GM21717 (cell line): ENCODE measurements around the gene TRIM3.
"Not testable (repeated sequence)": the region's sequence is repeated elsewhere in the genome, so short reads cannot be mapped to it uniquely, and the experiment has no call there.

ENCODE experiments used
- ATAC-seq: cut with Tn5 transposase; IDR thresholded peaks from one replicate; pipeline ENCODE4 v1.9.1; 2021; ENCODE audit warnings: mild to moderate bottlenecking, moderate library complexity; ENCODE audit not compliant: unreplicated experiment

TRIM3 gene

GRCh38 chr11:6473451-6474412 is at the start of gene TRIM3:
TSS of gene TRIM3 (minus strand) at chr11:6473941. CDS start at chr11:6465695, 8,246 bp downstream.
- ATAC-seq, result peak; percentile 62

- no peak for ATAC-seq
Observed at GRCh38 chr11:6523253-6523652, 49.5 kb upstream of the TRIM3 start.

GRCh38 chr11:6521946-6522345 is 48.2 kb upstream of the TRIM3 start:
- ATAC-seq, result not testable (repeated sequence)

GRCh38 chr11:6520265-6520664 is 46.5 kb upstream of the TRIM3 start:
- no peak for ATAC-seq

- no peak for ATAC-seq
Observed at GRCh38 chr11:6516865-6517264, 43.1 kb upstream of the TRIM3 start.

GRCh38 chr11:6505577-6506240 is 32.0 kb upstream of the TRIM3 start:
- ATAC-seq, result no peak

- ATAC-seq, result no peak
Observed at GRCh38 chr11:6504166-6504565, 30.4 kb upstream of the TRIM3 start.

GRCh38 chr11:6502382-6502781 is 28.6 kb upstream of the TRIM3 start:
- ATAC-seq, result no peak

- no peak for ATAC-seq
Observed at GRCh38 chr11:6498544-6498943, 24.8 kb upstream of the TRIM3 start.

- no peak for ATAC-seq
Observed at GRCh38 chr11:6498121-6498520, 24.4 kb upstream of the TRIM3 start.

GRCh38 chr11:6497069-6497839 is 23.5 kb upstream of the TRIM3 start, which contains the start of gene DNHD1:
TSS of gene DNHD1 (plus strand) at chr11:6497280. CDS start at chr11:6498216, 936 bp downstream.
- ATAC-seq, result no peak

GRCh38 chr11:6489306-6489705 is 15.6 kb upstream of the TRIM3 start:
- no peak for ATAC-seq

GRCh38 chr11:6488821-6489220 is 15.1 kb upstream of the TRIM3 start:
- ATAC-seq, result no peak

GRCh38 chr11:6488342-6488741 is 14.6 kb upstream of the TRIM3 start:
- ATAC-seq, result no peak

- no peak for ATAC-seq
Observed at GRCh38 chr11:6486938-6487337, 13.2 kb upstream of the TRIM3 start.

GRCh38 chr11:6486256-6486655 is 12.5 kb upstream of the TRIM3 start:
- ATAC-seq, result no peak

- ATAC-seq, result no peak
Observed at GRCh38 chr11:6485661-6486060, 11.9 kb upstream of the TRIM3 start.

- no peak for ATAC-seq
Observed at GRCh38 chr11:6483015-6483414, 9.3 kb upstream of the TRIM3 start.

- no peak for ATAC-seq
Observed at GRCh38 chr11:6482441-6482840, 8.7 kb upstream of the TRIM3 start.

GRCh38 chr11:6481924-6482275 is 8.2 kb upstream of the TRIM3 start:
- ATAC-seq, result no peak
